ENCODE results near the gene ATP5F1D. TPM values are rescaled to one million over a fixed set of nuclear protein-coding genes. Genes with fewer than 3 reads are reported as not detected.

The ATP5F1D gene
- total RNA-seq, 2 experiments from 2014 or later, result 175 to 177 TPM

DNA sequence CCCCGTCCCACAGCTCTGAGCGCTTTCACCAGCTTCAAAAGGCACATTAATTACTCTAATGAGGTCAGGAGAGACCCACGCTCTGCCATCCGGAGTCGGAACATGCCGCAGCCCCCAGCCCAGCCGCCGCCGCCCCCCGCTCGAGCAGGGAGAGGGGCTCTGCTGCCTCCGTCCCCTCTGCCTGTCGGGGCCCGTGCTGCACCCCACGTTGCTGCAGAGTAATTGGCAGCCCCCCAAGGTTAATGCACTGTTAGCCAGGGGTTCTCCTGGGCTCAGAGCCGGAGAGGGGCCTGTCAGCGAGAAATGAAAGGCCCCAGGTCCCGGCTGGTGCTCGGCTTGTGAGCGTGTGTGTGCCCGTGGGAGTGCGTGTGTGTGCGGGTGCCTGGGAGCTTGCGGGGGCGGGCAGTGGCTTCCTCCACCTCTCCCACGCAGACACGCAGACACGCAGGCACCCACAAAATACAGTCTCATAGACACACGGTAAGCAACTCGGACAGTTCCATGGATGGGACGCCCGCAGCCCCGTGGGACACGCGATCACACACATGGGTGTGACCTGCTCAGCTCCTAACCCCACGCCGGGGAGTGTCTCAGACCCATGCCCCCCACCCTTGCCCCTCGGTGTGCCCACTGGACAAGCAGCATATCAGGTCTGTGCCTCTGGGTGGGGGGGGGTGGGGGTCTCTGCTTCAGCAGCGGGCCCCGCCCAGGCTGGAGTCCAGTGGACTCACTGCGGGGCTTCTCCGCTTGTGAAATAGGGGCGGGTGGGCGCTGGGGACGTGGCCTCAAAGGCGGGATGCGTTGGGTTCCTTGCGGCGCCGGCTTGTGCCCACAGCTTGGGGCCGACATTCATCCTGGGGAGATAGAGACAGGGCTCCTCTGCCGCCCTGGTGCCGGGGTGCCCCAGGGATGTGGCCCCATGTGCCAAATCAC, 39.4 kb downstream of the ATP5F1D start:
- Mint-ChIP-seq H3K9me3 (no peaks in the 10 kb centered on the region), H3K4me1 (peaks cover 10% of the 10 kb centered on the region), H3K36me3 (peaks cover 29% of the 10 kb centered on the region), H3K27ac (no peak overlapping the region), H3K27me3 (peaks cover 23% of the 10 kb centered on the region), H3K4me3 (no peak overlapping the region)
- DNase-seq, result no peak

DNA sequence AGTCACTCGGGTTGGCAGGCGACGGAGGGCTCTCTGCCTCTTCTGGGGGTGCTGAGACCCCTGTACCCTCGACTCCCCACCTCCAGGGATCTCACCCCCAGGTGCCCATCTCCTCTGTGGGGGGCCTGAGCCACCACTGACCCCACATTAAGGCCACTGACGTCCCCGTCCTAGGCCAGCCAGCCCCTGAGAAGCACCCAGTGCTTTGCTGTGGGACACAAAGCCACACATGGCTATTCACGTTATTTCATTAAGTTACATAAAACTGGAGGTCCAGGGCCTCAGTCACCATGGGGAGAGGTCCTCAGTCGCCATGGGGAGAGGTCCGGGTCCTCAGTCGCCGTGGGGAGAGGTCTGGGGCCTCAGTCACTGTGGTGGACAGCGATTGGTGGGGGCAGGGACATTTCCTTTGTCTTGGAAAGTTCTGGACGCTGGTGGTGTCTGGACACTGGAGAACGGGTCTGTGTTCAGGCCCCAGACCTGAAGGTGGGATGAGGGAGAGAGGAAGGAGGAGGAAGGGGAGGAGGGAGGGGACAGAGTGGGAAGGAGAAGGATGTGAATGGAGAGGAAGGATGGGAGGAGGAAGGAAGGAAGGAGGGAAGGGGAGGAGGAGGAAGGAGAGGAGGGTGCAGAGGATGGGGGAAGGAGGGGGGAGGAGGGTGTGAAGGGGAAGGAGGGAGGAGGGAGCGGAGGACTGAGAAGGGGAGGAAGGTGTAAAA, 40.2 kb downstream of the ATP5F1D start:
- peaks cover 26% of the 10 kb centered on the region for H3K36me3 Mint-ChIP-seq
- H3K4me3 Mint-ChIP-seq, result peak overlapping the region; percentile 26
- H3K27me3 Mint-ChIP-seq, result peaks cover 27% of the 10 kb centered on the region
- H3K27ac Mint-ChIP-seq, result no peak overlapping the region
- no peak for DNase-seq
- H3K4me1 Mint-ChIP-seq, result peaks cover 10% of the 10 kb centered on the region
- no peaks in the 10 kb centered on the region for H3K9me3 Mint-ChIP-seq

DNA sequence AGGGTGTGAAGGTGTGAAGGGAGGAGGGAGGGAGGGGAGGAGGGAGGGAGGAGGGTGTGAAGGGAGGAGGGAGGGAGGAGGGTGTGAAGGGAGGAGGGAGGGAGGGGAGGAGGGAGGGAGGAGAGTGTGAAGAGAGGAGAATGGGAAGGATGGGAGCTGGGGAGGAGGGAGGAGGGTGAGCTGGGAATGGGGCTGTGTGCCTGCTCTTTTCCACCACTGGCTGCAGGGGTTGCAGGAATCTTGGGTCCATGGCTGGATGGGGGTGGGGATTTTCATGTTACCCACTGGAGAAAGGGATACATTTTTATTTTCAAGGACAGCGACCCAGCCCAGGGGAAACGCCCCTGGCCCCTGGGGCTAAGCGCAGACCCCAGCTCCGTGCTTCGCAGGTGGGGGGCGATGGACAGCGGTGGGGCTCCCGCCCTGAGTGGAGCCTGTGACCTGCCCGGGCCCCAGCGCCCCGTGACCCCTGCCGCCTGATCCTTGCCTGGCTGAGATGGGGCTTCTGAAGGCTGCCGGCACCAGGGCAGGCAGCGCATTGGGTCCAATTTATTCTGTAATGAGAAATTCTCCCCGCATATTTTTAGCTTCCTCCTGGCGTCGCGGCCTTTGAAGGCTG, 41.1 kb downstream of the ATP5F1D start:
- Mint-ChIP-seq H3K36me3 (peaks cover 20% of the 10 kb centered on the region), H3K27ac (no peak overlapping the region)

DNA sequence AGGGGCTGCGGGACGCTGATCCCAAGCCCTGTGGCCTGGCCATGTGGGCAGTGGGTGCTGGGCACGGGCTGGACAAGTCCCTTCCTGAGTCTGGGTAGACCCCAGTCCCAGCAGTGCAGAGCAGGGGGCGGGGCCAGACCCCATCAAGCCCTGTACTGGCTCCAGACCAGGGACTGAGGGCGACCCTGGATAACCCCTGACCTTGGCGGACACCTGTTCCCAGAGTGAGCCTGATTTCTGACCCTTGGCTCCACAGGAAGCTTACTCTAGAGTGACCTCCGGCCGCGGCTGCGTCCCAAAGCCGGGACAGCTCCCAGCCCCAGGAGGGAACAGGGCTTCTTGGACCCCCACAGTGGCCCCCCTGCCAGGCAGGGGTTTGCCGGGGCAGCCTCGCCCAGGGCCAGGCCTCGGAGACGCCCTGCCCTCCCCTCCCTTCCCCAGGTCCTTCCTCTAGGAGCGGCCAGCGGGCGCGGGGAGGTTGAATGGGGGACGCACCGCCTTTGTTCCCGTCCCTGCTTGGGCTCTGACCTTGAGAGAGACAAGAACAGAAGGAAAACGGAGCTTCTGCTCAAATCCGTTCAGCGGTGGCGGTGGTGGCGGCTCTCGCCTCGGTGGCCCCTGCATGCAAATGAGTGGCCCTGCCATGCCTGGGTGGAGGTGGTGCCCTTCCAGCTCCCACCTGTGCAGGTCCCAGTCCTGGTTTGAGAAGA, 41.8 kb downstream of the ATP5F1D start:
- Mint-ChIP-seq H3K9me3 (no peaks in the 10 kb centered on the region), H3K27me3 (peaks cover 37% of the 10 kb centered on the region), H3K4me1 (peaks cover 7% of the 10 kb centered on the region), H3K4me3 (no peak overlapping the region), H3K27ac (no peak overlapping the region), H3K36me3 (peaks cover 14% of the 10 kb centered on the region)
- no peak for DNase-seq

More for the DNA sequence above, 41.1 kb downstream of the ATP5F1D start:
- Mint-ChIP-seq H3K4me1 (peaks cover 7% of the 10 kb centered on the region), H3K9me3 (no peaks in the 10 kb centered on the region), H3K4me3 (no peak overlapping the region), H3K27me3 (peaks cover 33% of the 10 kb centered on the region)
- DNase-seq, result no peak

DNA sequence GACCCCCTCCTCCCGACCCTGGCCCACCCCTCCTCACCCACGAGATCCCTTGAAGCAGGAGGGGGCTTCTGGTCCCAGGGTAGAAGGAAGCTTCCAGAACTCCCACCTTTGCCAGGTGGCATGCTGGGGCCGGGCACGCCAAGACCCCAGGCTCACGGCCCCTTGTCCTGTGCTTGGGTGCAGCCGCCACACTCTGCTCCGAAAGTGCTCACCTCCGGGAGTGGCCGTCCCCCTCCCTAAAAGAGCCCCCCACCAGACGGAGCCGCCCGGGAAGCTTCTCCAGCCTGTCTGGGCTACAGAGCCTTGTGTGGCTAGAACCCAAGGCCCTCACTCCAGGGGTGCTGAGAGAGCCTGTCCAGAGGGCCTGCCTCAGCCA, 42.4 kb downstream of the ATP5F1D start:
- DNase-seq, result no peak
- H3K27me3 Mint-ChIP-seq, result peaks cover 39% of the 10 kb centered on the region
- peaks cover 7% of the 10 kb centered on the region for H3K4me1 Mint-ChIP-seq
- H3K4me3 Mint-ChIP-seq, result no peak overlapping the region
- no peaks in the 10 kb centered on the region for H3K9me3 Mint-ChIP-seq
- H3K36me3 Mint-ChIP-seq, result peaks cover 14% of the 10 kb centered on the region
- no peak overlapping the region for H3K27ac Mint-ChIP-seq

DNA sequence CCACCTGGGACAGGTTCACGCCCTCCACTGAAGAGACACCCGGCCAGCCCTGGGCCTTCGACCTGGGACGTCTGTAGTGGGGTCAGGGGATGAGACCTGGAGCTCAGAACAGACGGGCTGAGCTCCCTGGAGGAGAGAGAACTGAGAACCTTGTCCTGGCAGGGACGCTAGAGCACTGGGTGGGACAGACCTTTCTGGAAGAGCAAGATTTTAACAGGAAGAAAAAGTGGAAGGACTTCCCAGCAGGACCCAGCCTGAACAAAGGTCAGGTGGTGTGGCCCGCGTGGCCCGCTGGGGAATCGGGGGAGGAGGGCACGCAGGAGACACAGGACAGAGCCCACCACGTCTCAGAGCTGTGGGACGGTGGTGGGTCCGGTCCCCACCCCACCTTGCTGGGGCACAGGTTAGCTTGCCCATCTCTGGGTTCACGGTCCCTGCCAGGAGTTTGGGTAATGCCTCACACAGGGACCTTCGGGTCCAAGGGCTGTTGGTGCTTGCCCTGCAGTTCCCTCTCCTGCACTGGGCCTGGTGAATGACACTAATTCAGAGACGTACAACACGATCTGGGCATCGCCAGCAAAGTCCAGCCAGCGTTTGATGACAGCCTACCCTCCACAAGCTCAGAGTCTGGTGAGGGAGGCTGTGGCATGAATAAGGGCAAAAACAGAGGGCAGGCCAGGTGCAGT, 42.9 kb downstream of the ATP5F1D start:
- H3K4me1 Mint-ChIP-seq, result peaks cover 7% of the 10 kb centered on the region
- peaks cover 42% of the 10 kb centered on the region for H3K27me3 Mint-ChIP-seq
- no peaks in the 10 kb centered on the region for H3K9me3 Mint-ChIP-seq
- peaks cover 12% of the 10 kb centered on the region for H3K36me3 Mint-ChIP-seq
- no peak overlapping the region for H3K27ac Mint-ChIP-seq
- no peak overlapping the region for H3K4me3 Mint-ChIP-seq
- no peak for DNase-seq

DNA sequence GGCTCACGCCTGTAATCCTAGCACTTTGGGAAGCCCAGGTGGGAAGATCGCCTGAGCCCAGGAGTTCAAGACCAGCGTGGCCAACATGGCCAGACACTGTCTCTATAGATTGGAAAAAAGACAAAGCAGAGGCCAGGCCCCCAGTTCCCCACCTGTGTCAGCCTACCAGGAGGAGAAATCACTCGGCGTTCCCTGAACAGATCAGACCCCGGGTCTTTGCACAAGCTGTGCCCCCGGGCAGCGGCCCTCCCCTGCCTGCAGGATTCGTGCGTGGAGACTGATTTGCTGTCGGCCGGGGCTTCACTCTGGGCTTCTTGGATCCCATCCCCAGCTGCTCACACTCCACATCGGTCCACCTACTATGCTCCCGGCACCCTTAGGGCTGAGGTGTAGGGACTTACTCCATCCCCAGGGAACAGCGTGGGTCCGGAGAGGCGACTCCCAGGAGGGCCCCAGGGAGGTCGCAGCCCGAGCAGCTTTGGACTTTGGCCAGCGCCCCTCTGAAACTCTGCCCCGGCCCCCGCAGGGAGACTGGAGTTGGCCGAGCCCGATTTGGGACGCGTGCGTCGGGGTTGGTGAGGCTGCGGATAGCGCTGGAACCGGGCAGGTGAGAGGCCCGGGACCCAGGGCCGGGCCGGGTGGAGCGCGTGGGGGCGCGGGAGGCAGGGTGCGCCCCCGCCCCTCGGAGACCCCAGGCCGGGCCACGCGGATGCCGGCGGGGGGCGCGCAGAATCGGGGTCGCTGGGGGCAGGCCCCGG, 43.6 kb downstream of the ATP5F1D start:
- no peak overlapping the region for H3K4me3 Mint-ChIP-seq
- no peak overlapping the region for H3K27ac Mint-ChIP-seq
- H3K27me3 Mint-ChIP-seq, result peaks cover 42% of the 10 kb centered on the region
- peaks cover 3% of the 10 kb centered on the region for H3K4me1 Mint-ChIP-seq
- no peak for DNase-seq
- H3K36me3 Mint-ChIP-seq, result peaks cover 7% of the 10 kb centered on the region
- no peaks in the 10 kb centered on the region for H3K9me3 Mint-ChIP-seq

DNA sequence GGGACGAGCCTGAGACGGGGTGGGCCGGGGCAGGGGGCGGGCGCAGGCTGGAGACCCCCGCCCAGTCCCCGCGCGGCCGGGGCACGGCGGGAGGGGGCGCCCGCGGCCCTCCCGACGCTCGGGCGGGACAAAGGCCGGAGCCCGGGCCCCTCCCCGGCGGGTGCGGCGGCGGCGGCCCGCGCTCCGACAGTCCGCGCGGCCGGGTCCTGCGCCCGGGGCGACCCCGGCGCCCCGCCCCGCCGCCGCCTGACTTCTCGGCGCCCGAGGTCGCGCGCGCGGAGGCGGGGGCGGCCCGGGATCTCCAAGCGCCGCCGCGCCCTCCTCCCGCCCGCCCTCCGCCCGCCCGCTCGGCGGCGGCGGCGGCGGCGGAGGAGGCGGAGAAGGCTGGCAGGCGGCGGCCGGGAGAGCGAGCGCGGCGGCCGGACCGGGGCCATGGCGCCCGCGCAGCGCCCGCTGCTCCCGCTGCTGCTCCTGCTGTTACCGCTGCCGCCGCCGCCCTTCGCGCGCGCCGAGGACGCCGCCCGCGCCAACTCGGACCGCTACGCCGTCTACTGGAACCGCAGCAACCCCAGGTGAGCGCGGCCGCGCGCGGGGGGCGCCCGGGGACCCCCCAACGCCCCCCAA, 44.3 kb downstream of the ATP5F1D start, which contains the start of gene EFNA2:
EFNA2 (plus strand) TSS at position 137 of the 624 bp plus-strand sequence; CDS start at position 433, 296 bp downstream.
- DNase-seq, result no peak
- Mint-ChIP-seq H3K4me3 (peak within 1 kb of the TSS; percentile 47), H3K9me3 (no peaks in the 10 kb centered on the region), H3K27me3 (peaks cover 42% of the 10 kb centered on the region), H3K36me3 (peaks cover 4% of the 10 kb centered on the region), H3K27ac (no peak within 1 kb of the TSS), H3K4me1 (peaks cover 3% of the 10 kb centered on the region)

DNA sequence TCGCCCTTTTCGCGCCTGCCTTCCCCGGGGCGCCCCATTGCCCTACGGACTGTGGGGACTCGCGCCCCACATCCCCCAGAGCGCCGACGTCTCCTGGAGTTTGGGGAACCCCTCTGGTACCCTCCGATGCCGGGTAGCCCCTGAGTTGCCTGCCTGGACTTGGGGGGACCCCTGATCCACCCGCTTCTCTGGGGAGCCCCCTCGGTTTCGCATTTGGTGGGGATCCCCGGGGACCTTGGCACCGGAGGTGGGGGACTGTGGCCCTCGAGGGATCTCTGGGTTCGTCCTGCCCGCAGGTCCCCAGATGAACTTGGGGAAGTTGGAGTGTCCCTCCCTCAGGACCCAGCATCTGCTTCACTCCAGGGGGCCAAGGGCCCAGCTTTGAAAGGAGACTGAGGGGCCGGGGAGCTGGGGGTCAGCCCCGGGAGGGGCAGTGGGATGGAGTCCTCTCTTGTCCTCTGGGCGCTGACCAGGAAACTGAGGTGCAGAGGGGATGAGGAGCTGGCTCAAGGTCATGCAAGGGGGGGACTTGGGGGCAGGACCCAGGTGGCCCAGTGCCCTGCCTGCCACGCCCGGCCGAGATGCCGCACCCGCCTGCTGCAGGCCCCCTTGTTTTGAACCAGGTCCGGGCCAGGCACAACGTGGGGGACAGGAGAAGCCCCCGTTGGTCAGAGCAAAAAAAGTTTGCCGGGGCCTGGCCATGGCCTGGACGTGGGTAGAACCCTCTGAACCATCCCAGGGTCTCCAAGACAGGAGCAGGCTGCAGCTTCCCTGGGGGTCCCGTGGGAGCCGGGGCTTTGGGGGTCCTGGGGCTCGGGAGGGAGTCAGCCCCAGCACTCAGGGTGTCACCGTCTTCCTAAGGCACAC, 45.2 kb downstream of the ATP5F1D start:
- H3K27me3 Mint-ChIP-seq, result peaks cover 40% of the 10 kb centered on the region
- H3K27ac Mint-ChIP-seq, result no peak overlapping the region
- DNase-seq, result no peak
- H3K36me3 Mint-ChIP-seq, result peaks cover 1% of the 10 kb centered on the region
- H3K9me3 Mint-ChIP-seq, result no peaks in the 10 kb centered on the region
- peak overlapping the region; percentile 47 for H3K4me3 Mint-ChIP-seq
- H3K4me1 Mint-ChIP-seq, result peaks cover 3% of the 10 kb centered on the region

DNA sequence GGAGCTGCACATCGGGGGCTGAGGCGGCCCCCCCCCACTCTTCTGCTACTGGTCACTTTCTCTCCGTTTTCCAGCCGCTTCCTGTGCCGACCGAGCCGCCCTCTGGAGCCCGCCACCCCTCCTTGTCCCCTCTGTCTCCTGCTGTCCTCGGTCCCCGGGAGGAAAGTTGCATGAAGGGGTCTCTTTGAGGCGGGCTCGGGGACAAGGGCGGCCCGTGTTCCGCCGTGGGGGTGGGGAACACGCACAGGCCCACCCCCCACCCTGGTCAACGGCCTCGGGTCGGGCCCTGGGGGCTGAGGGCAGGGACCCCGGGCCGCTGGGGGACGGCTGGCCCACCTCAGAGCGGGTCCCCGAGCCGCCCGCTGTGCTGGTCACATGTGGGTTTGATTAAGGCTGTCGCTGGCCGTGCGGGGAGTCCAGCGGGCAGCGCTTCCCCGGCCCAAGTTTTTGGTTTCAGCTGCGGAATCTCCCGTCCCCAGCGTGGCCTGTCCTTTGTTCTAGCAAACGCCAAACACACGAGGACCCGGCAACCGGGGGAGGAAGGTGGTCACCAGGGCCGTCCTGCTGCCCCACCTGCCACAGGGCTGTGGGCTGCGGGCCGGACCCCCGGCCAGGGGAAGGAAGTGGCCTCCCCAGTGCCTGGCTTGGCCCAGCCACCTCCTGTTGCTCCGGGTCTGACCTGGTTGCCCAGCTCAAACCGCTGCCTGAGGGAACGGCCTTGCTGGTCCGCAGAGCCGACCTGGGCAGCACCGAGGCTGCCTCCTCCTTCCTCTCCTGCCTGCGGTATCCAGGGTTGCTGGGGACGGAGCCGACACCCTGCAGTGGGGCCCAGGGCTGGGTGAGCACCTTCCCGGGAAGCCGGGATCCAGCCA, 46.0 kb downstream of the ATP5F1D start:
- no peaks in the 10 kb centered on the region for H3K9me3 Mint-ChIP-seq
- H3K36me3 Mint-ChIP-seq, result no peaks in the 10 kb centered on the region
- peaks cover 46% of the 10 kb centered on the region for H3K27me3 Mint-ChIP-seq
- peaks cover 3% of the 10 kb centered on the region for H3K4me1 Mint-ChIP-seq
- DNase-seq, result no peak
- no peak overlapping the region for H3K4me3 Mint-ChIP-seq
- H3K27ac Mint-ChIP-seq, result no peak overlapping the region

DNA sequence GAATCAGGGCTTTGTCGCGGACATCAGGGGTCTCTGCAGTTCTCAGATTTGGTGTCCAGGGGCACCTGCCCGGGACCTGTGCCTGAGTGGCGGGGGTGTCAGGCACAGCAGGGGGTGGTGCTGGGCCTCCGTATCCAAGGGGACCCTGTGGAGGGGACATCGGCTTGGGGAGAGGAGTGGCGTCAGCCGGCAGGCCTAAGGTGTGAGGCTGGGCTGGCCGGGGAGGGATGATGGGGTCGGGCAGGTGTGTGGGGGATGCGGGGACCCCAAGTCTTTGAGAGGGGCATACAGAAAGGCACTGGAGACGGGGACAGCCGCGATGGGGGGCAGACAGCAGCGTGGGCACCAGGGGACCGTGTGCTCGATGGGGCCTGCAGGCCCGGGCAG, 46.7 kb downstream of the ATP5F1D start:
- Mint-ChIP-seq H3K27ac (no peak overlapping the region), H3K27me3 (peaks cover 48% of the 10 kb centered on the region), H3K4me3 (no peak overlapping the region), H3K36me3 (no peaks in the 10 kb centered on the region), H3K9me3 (no peaks in the 10 kb centered on the region), H3K4me1 (peaks cover 3% of the 10 kb centered on the region)
- no peak for DNase-seq

All from activated naive CD8-positive, alpha-beta T cell treated with anti-CD3 and anti-CD28 coated beads for 36 hours (primary cell).